ENCODE results near the gene SFTPB. TPM values are rescaled to one million over a fixed set of nuclear protein-coding genes. Genes with fewer than 3 reads are reported as not detected.
"Not testable (repeated sequence)": the region's sequence is repeated elsewhere in the genome, so short reads cannot be mapped to it uniquely, and the experiment has no call there.

The SFTPB gene
- total RNA-seq, 1 experiment from 2014 or later: not detected

GRCh38 chr2:85675866-85676548, 8.0 kb upstream of the SFTPB start:
- DNase-seq (ENCODE audit: low spot score): no peak

DNA sequence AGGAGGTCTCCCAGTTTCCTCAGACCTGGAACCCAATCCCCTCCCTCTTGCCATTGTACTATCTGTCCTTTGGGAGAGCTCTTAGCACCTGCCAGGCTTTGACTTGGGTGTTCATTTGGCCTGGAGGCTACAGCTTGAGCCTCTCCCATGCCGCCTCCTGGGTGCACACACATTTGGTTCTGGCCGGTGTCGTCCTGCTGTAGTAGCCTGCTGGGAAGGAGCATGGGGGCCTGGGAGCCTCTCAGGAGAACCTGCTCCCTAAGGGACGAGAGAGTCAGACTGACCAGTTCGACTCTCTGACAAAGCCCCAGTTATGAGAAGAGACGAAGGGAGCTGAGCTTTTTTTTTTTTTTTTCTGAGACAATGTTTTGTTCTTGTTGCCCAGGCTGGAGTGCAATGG, 7.4 kb upstream of the SFTPB start:
- no peak for DNase-seq (ENCODE audit: low spot score)

GRCh38 chr2:85674417-85674816, 6.4 kb upstream of the SFTPB start:
- DNase-seq (ENCODE audit: low spot score): no peak

DNA sequence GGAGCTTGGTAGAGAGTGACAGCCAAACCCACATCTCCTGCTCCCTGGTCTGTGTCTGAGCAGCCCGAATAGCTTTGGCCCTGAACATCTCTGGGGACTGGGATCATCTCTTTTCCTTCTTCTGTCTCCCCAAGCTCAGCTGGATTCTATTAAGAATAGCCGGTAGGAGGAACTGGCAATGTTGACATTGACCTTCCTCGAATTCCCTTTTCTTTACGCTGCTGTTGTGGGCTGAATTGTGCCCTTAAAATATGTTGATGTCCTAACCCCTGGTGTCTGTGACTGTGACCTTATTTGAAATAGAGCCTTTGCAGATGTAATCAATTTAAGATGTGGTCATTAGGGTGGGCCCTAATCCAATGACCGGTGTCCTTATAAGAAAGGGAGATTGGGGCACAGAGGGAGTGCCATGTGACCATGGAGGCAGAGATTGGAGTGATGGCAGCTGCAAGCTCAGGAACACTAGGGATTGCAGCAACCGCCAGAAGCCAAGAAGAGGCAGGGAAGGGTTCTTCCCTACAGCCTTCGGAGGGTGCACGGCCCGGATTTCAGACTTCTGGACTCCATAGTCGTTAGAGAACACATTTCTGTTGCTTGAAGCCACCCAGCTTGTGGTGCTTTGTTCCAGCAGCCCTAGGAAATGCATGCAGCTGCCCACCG, 5.8 kb upstream of the SFTPB start:
- DNase-seq (ENCODE audit: low spot score): no peak

GRCh38 chr2:85672456-85672855, 4.5 kb upstream of the SFTPB start:
- no peak for DNase-seq (ENCODE audit: low spot score)

DNA sequence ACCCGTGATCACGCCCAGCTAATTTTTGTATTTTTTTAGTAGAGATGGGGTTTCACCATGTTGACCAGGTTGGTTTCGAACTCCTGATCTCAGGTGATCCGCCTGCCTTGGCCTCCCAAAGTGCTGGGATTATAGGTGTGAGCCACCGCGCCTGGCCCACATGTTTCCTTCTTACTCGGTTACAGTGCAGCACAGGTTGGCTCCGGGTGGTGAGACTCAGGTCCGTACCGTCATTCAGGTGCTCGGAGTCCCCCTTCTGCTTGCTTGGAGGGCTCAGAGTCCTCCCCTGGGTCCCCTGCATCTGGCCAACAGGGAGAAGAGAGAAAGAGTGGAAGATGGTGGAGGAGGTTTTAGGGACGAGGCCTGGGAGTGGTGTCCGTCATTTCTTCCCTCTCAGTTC, 2.4 kb upstream of the SFTPB start:
- not testable (repeated sequence) for DNase-seq (ENCODE audit: low spot score)

DNA sequence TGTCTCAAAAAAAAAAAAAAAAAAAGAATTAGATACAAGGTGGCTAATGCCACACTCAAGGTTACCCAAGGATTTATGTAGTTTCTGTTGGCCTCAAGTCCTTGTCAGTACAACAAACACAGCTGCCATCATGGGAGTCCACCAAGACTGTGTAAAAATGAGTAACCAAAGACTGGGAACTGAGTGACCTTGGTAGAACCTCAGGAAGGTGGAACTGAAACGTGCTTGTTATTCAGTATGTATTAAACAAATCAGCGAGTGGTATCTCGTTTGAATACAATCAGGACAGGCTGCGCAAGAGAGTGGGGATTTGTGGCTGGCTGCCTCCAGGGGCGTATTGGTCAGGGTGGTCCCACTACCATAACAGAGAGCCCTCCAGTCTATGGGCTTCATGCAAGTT, 1.6 kb upstream of the SFTPB start:
- DNase-seq (ENCODE audit: low spot score): no peak

GRCh38 chr2:85668857-85669142, 801 bp upstream of the SFTPB start:
- DNase-seq (ENCODE audit: low spot score): no peak

- DNase-seq (ENCODE audit: low spot score): no peak
Observed at GRCh38 chr2:85667561-85668008, 414 bp downstream of the SFTPB start.

DNA sequence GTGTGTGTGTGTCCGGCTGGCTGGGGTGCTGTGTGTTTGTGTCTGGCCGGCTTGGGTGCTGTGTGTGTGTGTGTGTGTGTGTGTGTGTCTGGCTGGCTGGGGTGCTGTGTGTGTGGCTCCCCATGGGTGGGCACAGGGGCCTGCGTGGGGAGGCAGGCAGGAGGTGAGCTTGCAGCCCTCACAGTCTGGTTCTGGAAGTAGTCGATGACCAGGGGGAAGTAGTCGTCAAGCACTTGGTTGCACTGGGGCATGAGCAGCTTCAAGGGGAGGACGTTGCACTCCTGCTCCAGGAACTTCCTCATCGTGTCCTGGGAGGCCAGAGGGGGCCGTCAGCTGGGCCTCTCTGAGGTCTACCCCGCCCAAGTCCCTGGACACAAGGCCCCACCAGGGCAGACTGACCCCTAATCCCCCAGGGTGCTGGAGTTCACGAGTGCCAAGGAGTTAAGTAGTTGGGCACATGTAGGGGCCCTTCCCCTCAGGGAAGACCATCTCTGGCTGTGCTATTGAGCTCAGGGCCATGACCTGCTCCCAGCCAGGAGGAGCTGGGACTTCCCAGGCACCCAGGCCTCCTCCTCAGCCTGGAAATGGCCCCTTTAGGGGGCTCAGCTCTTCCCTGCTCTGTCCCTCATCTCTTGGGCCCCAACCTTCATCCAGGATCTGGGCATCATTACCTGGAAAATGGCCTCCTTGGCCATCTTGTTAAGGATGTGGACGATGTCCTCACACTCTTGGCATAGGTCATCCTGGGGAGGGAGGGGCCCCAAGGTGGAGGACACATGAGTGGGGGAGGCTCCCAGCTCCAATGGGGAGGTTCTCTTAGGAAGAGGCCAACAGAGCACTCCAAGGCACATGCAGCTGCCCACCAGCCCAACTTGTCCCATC, 1.3 kb downstream of the SFTPB start:
- no peak for DNase-seq (ENCODE audit: low spot score)

DNA sequence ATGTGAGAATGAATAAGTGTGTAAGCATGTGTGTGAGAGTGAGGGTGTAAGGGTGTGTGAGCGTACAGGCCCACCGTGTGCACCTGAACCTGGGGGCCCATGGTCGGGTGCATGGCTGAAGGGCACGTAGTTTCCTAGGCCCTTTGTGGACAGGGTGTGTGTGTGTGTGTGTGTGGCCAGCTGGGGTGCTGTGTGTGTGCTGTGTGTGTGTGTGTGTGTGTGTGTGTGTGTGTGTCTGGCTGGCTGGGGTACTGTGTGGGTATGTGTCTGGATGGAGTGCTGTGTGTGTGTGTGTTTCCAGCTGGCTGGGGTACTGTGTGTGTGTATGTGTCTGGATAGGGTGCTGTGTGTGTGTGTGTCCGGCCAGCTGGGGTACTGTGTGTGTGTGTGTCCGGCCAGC, 2.0 kb downstream of the SFTPB start:
- DNase-seq (ENCODE audit: low spot score): no peak

- DNase-seq (ENCODE audit: low spot score): no peak
Observed at GRCh38 chr2:85665264-85665937, 2.6 kb downstream of the SFTPB start.

- DNase-seq (ENCODE audit: low spot score): no peak
Observed at GRCh38 chr2:85663594-85664565, 4.1 kb downstream of the SFTPB start.

GRCh38 chr2:85662899-85663593, 5.0 kb downstream of the SFTPB start:
- no peak for DNase-seq (ENCODE audit: low spot score)

GRCh38 chr2:85661139-85661858, 6.7 kb downstream of the SFTPB start:
- no peak for DNase-seq (ENCODE audit: low spot score)

- no peak for DNase-seq (ENCODE audit: low spot score)
Observed at GRCh38 chr2:85660725-85661124, 7.3 kb downstream of the SFTPB start.

- not testable (repeated sequence) for DNase-seq (ENCODE audit: low spot score)
Observed at GRCh38 chr2:85660301-85660700, 7.7 kb downstream of the SFTPB start.

- DNase-seq (ENCODE audit: low spot score): no peak
Observed at GRCh38 chr2:85659324-85659981, 8.5 kb downstream of the SFTPB start.

DNA sequence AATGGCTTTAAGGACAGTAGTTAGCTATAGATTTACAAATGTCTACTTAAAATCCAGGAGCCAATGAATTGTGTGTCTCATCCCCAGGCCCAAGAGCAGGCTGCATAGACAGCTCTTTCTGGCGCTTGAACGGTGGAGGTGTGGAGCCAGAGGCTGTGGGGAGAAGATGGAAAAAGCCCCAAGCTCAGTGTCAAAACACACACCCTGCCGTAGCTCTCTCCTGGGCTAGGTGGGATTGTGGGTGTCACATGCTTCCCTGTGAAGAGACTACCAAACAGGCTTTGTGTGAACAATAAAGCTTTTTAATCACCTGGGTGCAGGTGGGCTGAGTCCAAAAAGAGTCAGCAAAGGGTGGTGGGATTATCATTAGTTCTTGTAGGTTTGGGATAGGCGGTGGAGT, 10.6 kb downstream of the SFTPB start:
- not testable (repeated sequence) for DNase-seq (ENCODE audit: low spot score)
